NCI-H446 (cell line): ENCODE measurements around the gene TBC1D5.

ENCODE experiments used
- DNase-seq, 2 experiments: peaks; one replicate each; lab custom pipeline; 2025; lab: John Stamatoyannopoulos, UW

Gene TBC1D5

DNA sequence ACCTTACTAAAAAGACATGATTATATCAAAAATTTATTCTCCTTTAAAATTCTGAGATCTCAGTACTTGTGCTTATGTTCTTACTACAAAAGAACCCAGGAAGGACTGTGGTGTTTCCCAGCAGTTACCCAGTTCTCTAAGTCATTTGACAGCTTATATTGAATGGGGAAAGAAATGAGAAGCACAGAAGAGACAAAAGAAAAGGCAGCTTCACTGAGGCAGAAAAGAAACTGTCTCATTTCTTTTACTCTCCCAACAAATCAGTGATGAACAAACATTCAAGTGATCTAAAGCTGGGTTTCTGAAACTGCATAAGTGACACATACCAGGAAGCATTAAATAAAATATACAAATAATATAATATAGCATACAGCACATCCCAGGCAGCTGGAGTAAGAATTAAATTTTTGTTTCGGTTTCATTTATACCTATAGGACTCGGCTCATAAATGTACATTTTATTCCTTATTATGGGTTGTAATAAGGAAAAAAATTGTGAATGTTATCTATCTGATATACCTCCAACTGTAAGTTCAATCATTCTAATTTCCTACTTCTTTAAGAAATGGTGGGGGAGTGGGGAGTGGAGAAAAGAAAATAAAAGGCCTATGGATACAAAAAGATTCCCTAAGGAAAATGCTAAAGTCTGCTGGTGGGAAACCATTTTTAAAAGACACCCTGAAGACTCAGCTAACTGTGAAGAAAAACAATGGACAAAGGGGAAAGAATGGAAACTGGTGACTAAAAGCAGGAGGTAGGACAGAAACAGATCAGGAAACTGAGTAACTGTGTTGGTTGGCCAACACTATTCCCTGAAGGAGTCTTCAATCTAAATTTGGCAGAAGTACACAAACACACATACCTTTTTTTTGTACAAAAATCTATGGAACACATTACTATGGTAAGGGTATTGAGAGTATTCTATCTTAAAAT, 156.8 kb downstream of the TBC1D5 start:
- DNase-seq: no peak

DNA sequence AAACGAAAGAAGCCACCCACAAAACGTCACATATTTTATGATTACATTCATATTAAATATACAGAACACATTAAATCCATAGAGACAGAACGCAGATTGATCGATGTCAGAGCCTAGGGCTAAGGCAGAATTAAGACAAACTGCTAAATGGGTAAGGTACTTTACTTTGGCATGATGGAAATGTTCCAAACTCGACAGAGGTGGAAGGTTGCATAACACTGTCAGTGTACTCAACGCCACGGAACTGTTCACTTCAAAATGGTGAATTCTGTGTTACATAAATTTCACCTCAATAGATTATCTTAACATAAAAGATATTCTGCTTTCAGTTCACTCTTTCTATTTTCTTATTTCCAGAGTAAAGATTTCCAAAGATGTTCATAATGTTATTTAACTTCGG, 158.4 kb downstream of the TBC1D5 start:
- DNase-seq: no peak

DNA sequence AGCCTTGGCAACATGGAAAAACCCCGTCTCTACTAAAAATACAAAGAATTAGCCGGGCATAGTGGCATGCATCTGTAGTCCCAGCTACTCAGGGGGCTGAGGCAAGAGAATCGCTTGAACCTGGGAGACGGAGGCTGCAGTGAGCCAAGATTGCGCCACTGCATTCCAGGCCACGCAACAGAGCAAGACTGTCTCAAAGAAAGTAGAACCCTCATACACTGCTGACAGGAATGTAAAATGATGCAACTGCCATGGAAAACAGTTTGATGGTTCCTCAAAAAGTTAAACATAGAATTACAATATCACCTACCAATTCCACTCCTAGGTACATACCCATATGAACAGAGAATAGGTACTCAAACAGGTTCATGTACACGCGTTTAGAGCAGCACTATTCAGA, 158.9 kb downstream of the TBC1D5 start:
- no peak for DNase-seq

DNA sequence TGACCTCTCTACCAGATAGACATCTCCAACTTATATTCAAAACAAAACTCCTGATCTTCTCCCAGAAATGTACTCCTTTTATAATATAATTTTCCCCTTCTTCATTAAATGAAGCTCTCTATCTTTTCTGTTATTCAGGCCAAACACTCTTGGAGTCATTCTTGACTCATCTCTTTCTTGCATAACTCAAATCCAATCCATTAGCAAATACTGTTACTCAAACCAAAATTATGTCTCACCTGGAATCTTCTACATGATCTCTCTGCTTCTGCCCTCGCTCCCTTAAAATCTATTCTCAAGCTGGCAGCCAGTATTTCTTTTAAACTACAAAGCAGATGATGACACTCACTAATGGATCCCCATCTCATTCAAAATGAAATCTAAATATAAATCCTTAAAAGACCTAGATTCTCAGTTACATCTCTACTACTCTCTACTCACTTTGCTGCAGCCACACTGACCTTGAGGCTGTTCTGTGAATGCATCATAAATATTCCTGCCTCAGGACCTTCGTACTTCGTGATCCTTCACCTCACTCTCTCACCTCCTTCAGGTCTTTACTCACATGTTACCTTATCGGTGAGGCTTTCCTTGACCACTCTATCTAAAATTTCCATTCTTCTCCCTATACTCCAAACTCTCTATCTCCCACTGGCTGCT, 160.9 kb downstream of the TBC1D5 start:
- no peak for DNase-seq

- DNase-seq: no peak
These were observed 161.5 kb downstream of the TBC1D5 start for GRCh38 chr3:17580901-17581300.

- no peak for DNase-seq
These were observed 163.0 kb downstream of the TBC1D5 start for GRCh38 chr3:17579289-17580031.

DNA sequence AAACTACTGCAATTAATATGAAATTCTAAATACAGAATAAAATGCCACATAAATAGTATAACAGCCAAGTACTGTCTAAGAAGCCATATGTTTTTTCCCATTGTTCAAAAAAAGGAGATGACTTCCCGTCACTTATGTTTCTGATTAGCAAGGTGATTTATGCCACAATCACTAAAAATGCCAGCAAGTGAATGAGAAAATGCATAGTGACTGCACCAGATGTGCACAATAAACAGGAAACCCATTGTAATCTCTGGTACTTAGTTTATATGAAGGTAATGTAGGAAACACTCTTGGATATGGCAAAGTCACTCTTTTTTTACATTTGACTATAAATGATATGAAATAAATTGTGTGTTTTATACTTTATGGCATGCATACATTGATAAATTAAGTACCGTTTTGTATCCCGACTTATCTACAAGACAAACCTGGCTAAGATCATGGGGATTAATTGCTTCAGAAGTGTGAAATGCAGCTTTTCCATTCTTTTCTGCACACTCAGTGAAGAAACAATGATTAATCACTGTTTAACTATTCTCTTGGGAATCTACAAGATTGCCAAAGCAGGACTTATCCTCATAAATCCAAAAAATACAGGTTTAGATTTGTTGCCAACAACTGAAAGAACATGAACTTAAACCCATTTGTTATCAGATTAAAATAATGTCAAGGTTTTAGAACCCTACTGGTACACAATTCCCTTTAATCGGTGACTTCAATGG, 164.5 kb downstream of the TBC1D5 start:
- DNase-seq: no peak

GRCh38 chr3:17573396-17573795, 169.0 kb downstream of the TBC1D5 start:
- DNase-seq: no peak

DNA sequence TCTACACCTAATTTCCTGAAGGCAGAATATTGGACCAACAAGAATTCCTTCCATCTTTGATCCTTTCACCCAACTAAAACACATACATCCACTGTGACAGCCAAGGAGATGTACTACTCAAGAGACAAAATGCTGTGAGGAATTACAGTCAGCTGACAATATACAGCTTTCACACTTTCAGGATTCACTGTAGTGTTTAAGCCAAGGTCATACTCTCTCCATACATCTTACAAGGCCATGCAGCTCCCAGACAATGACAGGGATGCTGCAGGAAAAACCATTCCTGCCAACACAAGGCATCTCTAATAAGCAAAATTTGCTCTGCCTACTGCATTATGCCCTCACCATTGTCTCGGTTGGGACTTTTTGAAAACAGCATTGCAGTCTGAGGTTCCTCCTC, 170.7 kb downstream of the TBC1D5 start:
- DNase-seq: no peak

DNA sequence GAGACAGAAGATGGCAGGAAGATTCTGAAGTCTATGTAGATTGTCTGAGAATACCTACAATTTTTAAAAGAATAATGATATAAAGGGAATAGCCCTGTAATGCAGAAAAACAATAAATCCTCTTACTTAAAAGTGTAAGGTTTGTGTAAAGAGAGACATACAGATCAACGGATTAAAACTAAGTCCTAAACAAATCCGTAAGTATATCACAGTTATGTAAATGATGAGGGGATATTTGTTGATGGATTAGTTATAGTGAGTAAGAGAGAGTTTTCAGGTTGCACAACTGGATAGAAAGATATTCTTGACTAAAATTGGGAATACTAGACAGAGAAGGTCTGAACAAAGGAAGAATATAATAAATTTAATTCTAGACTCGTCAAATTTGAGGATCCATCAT, 179.6 kb downstream of the TBC1D5 start:
- DNase-seq: no peak

DNA sequence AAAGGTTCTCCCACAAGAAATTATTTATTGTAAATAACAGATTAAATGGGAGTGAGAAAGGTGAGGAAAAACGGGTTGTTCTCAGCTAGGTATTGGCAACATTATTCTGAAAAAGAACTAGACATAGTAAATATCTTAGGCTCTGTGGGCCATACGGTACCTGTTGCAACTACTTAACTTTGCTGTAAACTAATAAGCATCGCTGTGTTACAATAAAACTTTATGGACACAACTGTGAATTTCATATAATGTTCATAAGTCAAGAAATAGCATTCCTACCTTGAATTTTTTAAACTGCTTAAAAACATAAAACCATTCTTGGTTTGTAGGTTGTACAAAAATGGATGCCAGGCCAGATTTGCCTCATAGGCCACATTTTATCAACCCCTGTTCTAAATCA, 183.9 kb downstream of the TBC1D5 start:
- no peak for DNase-seq

- DNase-seq: no peak
These were observed 184.5 kb downstream of the TBC1D5 start for GRCh38 chr3:17557749-17558463.

DNA sequence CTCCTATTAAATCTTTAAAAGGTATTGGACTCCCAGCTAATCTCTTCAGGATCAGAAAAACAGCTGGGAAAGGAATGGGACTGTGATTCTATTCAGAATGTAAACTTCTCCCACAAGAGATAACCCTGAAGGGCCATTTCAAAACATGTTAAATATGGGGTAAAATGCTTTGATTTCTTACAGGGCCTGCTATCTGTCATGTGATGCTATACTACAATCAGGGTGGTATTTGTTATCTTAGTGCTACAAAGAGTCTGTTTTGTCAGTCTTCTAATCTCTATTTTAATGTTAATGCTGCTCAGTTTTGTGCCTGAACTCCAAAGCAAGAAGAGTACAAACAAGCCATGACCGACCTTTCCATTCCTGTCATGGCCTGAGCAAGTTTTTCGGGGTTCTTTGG, 186.9 kb downstream of the TBC1D5 start:
- DNase-seq: no peak

GRCh38 chr3:17554078-17554477, 188.4 kb downstream of the TBC1D5 start:
- DNase-seq: no peak

DNA sequence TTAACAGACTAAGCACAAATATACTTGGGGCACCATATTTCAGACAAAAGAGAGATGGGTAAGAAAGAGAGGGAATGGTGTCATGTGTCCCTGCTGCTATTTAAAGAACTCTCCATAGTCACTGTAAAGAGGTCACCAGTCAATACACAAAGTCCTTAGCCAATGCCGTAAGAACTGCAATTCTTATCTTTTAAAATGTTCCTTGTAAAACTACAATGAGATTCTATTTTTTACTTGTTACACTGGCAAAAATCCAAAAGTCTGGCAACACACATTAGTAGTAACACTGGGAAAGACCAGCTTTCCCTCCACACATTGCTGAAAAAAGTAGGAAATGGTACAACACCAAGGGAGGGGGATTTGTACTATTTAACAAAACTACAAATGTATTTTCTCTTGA, 189.4 kb downstream of the TBC1D5 start:
- no peak for DNase-seq

GRCh38 chr3:17552351-17552750, 190.1 kb downstream of the TBC1D5 start:
- DNase-seq: peak in 1 of 2 experiments; percentile 5

- DNase-seq: no peak
These were observed 190.5 kb downstream of the TBC1D5 start for GRCh38 chr3:17551895-17552294.

- peak in 1 of 2 experiments; percentile 11 for DNase-seq
These were observed 191.1 kb downstream of the TBC1D5 start for GRCh38 chr3:17551333-17551732.

- no peak for DNase-seq
These were observed 191.8 kb downstream of the TBC1D5 start for GRCh38 chr3:17550624-17551023.

DNA sequence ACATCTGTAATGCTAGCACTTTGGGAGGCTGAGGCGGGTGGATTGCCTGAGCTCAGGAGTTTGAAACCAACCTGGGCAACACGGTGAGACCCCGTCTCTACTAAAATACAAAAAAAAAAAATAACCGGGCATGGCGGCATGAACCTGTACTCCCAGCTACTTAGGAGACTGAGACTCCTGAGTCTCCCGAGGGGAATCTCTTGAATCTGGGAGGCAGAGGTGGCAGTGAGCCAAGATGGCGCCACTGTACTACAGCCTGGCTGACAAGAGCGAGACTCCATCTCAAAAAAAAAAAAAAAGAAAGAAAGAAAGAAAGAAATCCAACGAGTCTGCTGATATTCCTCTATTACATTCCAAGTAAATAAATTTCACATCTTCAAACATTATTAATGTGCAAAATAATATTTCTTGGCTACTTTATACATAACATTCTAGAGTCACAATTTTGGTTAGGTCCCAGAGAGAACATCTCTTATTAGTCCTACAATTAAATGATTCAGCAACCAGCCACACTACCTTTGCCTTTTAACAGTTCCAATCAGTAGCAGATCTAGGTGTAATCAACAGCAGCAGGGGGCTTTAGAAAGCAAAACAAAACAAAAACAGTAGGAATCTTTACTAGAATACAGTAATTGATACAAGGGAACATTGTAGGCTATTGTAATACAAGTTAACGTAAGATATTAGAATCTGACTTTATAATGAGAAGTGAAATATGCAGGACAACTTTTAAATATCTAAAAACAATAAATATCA, 195.8 kb downstream of the TBC1D5 start:
- no peak for DNase-seq

GRCh38 chr3:17544632-17545031, 197.8 kb downstream of the TBC1D5 start:
- no peak for DNase-seq
